ENCODE data around the gene TRIAP1.

Gene TRIAP1

DNA sequence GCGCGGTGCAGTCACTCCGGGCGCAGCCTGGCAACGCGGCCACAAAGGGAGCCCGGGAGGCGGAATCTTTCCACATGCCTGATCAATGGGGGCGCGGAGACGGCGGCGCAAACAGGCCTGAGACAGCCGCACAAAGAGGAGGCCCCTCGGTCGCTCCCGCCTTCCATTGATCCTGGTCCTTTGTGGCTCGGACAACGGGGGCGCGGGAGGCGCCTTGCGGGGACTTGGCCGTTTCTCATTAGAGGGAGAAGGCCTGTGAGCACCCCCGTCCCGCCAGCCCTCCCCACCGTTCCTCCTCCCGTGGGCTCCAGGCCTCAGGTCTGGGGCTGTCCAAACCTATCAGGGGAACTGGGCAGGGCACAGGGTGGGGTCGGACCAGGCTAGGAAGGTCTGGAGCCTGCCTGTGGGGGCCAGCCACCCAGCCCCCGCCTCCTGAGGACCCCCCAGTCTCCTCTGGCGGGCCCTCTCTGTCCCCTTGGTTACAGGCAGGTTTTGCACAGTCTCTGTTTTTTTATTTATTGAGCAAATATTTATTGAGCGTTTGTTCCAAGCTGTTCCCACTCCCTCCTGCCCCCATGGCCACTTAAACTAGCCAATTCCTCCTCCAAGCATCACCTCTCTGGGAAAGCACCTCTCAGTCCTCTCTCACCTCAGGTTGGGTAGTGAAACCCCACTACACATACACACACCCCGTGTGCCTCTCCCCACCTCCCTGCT, 48.2 kb downstream of the TRIAP1 start:
- H3K36me3 ChIP-seq (replicated peaks; ENCODE audit: low read depth, low read length), result no peaks in the 10 kb centered on the region
- H3K4me2 ChIP-seq (ENCODE audit: low read length), result peak overlapping the region; percentile 17; the same call in 1 of the 2 replicates
- peaks cover 26% of the 10 kb centered on the region for H3K4me1 ChIP-seq (ENCODE audit: low read length)
- H3K27ac ChIP-seq (ENCODE audit: low read length), result no peak overlapping the region
- H2AFZ ChIP-seq (ENCODE audit: low read depth, low read length), result no peak overlapping the region
- H4K20me1 ChIP-seq (ENCODE audit: insufficient read depth, low read length), result no peaks in the 10 kb centered on the region
- no peaks in the 10 kb centered on the region for H3K79me2 ChIP-seq (ENCODE audit: low read length)
- H3K9ac ChIP-seq (ENCODE audit: low read length), result no peak overlapping the region
- no peak overlapping the region for H3K4me3 ChIP-seq (ENCODE audit: low read length)
- no peaks in the 10 kb centered on the region for H3K9me3 ChIP-seq (ENCODE audit: insufficient read depth, low read length)
- TF ChIP-seq EZH2phosphoT487 (IDR thresholded peaks at IDR 0.05; ENCODE audit: low read depth) (no peak), CTCF (IDR thresholded peaks at IDR 0.05; ENCODE audit: low read depth, low read length) (no peak)
- no peaks in the 10 kb centered on the region for H3K27me3 ChIP-seq (ENCODE audit: low read depth, low read length)

DNA sequence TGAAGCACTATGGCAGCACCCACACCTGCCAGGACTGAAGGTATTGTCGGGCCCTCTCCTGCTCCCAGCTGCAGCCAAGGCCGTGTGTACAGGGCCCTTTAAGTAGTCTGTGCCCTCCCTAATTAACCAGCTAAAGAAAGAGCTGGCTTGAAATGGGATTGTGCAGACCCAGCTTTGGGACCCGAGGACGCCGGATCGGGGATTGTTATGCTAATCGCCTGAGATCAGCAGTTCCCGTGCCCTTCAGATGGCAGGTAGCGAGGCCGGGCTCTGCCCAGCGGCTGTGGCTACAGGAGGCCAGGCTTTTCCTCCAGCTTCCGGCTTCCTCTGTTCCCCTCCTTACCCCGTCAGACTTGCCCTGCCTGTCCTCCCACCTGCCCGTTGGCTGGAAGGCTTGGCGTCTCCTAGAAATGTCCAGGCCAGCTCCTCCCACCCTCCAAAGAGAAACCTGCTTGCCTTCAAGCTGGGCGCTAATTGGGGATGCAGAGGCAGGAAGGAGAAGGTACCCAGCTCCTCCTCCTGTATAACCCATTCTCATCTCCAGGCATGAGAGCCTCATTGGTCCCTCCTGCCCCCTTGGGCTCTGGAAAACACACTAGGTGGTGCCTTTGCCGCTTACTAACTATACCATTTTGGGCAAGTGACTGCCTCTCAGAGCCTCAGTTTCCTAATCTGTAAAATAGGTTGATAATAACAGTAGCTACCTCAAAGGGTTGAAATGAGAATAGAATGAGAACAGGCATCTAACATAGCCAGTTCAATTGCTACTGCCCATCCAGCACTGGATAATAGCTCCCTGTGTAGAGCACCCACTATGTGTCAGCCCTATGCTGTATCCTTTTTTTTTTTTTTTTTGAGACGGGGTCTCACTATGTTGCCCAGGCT, 51.5 kb downstream of the TRIAP1 start:
- H3K4me3 ChIP-seq (ENCODE audit: low read length), result no peak overlapping the region
- no peaks in the 10 kb centered on the region for H3K36me3 ChIP-seq (replicated peaks; ENCODE audit: low read depth, low read length)
- H2AFZ ChIP-seq (ENCODE audit: low read depth, low read length), result 0 out of 2 replicates have a peak overlapping the region, but pooled peaks have one; percentile 13
- no peaks in the 10 kb centered on the region for H3K27me3 ChIP-seq (ENCODE audit: low read depth, low read length)
- no peaks in the 10 kb centered on the region for H3K79me2 ChIP-seq (ENCODE audit: low read length)
- peaks cover 17% of the 10 kb centered on the region for H3K4me1 ChIP-seq (ENCODE audit: low read length)
- no peak overlapping the region for H3K9ac ChIP-seq (ENCODE audit: low read length)
- TF ChIP-seq CTCF (IDR thresholded peaks at IDR 0.05; ENCODE audit: low read depth, low read length) (no peak), EZH2phosphoT487 (IDR thresholded peaks at IDR 0.05; ENCODE audit: low read depth) (no peak)
- no peak overlapping the region for H3K27ac ChIP-seq (ENCODE audit: low read length)
- H4K20me1 ChIP-seq (ENCODE audit: insufficient read depth, low read length), result no peaks in the 10 kb centered on the region
- no peak overlapping the region for H3K4me2 ChIP-seq (ENCODE audit: low read length)
- H3K9me3 ChIP-seq (ENCODE audit: insufficient read depth, low read length), result no peaks in the 10 kb centered on the region

Measured in OCI-LY3 (cell line).